K562 (cell line): Measurements from ENCODE around the gene TRIP10. TPM values are rescaled to one million over a fixed set of nuclear protein-coding genes. Genes with fewer than 3 reads are reported as not detected.

ENCODE experiments used
- ATAC-seq: fragments of 200-7000 bp; cut with Tn5 transposase; 3 replicates; pipeline ENCODE4 v1.9.1; 2020; ENCODE audit warnings: moderate library complexity
- BruUV-seq: library from RNA; stranded (reverse); fragments of 400-500 nt; replicated peaks from 2 replicates; lab custom pipeline; 2021; lab: Mats Ljungman, UMichigan
- CTCF ChIA-PET: fragments of 300-600 bp; formaldehyde crosslinking; extraction: SDS; loops from one replicate; lab custom pipeline; 2021; ENCODE audit warnings: low intra/inter-chr PET ratio; lab: Yijun Ruan, JAX
- POLR2A ChIA-PET: fragments of 300-600, 350-650 bp; sonication (Branson Sonifier 250); formaldehyde crosslinking; extraction: SDS; loops from one replicate; lab custom pipeline; 2021; ENCODE audit warnings: antibody characterized with exemption, inconsistent platforms; lab: Yijun Ruan, JAX
- DNase-seq, 4 experiments: peaks; one replicate each; pipeline versions ENCODE4 v3.0.0 to v3.0.0-alpha.2; 2011 to 2018; ENCODE audit warnings: low spot score in 3 of 4, mixed read lengths in 3 of 4; ENCODE audit errors: extremely low read depth in 1 of 4
- FAIRE-seq: peaks from 2 replicates; lab custom pipeline; 2011; peaks lifted over from hg19 to GRCh38; lab: Jason Lieb, UNC
- H2AFZ ChIP-seq: 2 replicates; pipeline ENCODE4 v1.6.0; 2011; ENCODE audit warnings: low read depth, low read length, control low read depth, inconsistent platforms
- H3K27ac ChIP-seq: fragments of 200-600 bp; 3 replicates; pipeline ENCODE4 v1.8.0; 2011; ENCODE audit warnings: low read depth, mild to moderate bottlenecking, control low read depth, inconsistent platforms, low read length, moderate library complexity, mixed read lengths; ENCODE audit errors: extremely low read depth
- H3K27me3 ChIP-seq, 2 experiments: fragments of 300-600 bp in 1 of 2; 2 replicates in 1 of 2; 3 replicates in 1 of 2; pipeline versions ENCODE4 v1.6.0 to v1.8.0; 2011; ENCODE audit warnings: inconsistent platforms in 2 of 2, low read length in 2 of 2, mild to moderate bottlenecking in 1 of 2, mixed read lengths in 1 of 2, moderate library complexity in 1 of 2; ENCODE audit not compliant: control insufficient read depth in 2 of 2, insufficient read depth in 2 of 2
- H3K36me3 ChIP-seq: fragments of 300-600 bp; 3 replicates; pipeline ENCODE4 v1.8.0; 2011; ENCODE audit warnings: mild to moderate bottlenecking, low read length, inconsistent platforms; ENCODE audit not compliant: control insufficient read depth, insufficient read depth
- H3K4me1 ChIP-seq, 2 experiments: fragments of 200-600 bp in 1 of 2; replicated peaks in 1 of 2; 2 replicates in 1 of 2; 3 replicates in 1 of 2; pipeline versions ENCODE4 v1.5.1 to v1.8.0; 2011; ENCODE audit warnings: inconsistent platforms in 2 of 2, low read length in 2 of 2, mild to moderate bottlenecking in 1 of 2, mixed read lengths in 1 of 2, moderate library complexity in 1 of 2; ENCODE audit not compliant: control insufficient read depth in 2 of 2, insufficient read depth in 2 of 2
- H3K4me2 ChIP-seq: 2 replicates; pipeline ENCODE4 v1.6.1; 2011; ENCODE audit warnings: low read length, control low read depth, inconsistent platforms, mixed read lengths; ENCODE audit not compliant: insufficient read depth
- H3K4me3 ChIP-seq: fragments of 200-600 bp; sonication (generic), shearing (Covaris generic); 2 replicates; pipeline ENCODE4 v1.5.1; 2016; ENCODE audit warnings: control low read depth, inconsistent platforms
- H3K79me2 ChIP-seq: fragments of 200-600 bp; 3 replicates; pipeline ENCODE4 v1.8.0; 2011; ENCODE audit warnings: low read length, inconsistent platforms; ENCODE audit not compliant: control insufficient read depth, insufficient read depth
- H3K9ac ChIP-seq, 2 experiments: 2 replicates each; pipeline versions ENCODE4 v1.6.0 to v1.6.1; 2011; ENCODE audit warnings: low read depth in 2 of 2, low read length in 2 of 2, control low read depth in 1 of 2, inconsistent platforms in 1 of 2, mild to moderate bottlenecking in 1 of 2, mixed read lengths in 1 of 2; ENCODE audit not compliant: insufficient read depth in 1 of 2
- H3K9me1 ChIP-seq: one replicate; pipeline ENCODE4 v1.6.0; 2011; ENCODE audit warnings: inconsistent platforms, mild to moderate bottlenecking, low read length, moderate library complexity; ENCODE audit not compliant: control insufficient read depth, insufficient read depth
- H3K9me3 ChIP-seq: replicated peaks from 2 replicates; pipeline ENCODE4 v1.5.1; 2011; ENCODE audit warnings: low read depth, low read length, inconsistent platforms; ENCODE audit not compliant: control insufficient read depth, insufficient read depth
- H4K20me1 ChIP-seq: replicated peaks from 2 replicates; pipeline ENCODE4 v1.6.1; 2011; ENCODE audit warnings: low read length, inconsistent platforms, mixed read lengths; ENCODE audit not compliant: control insufficient read depth, insufficient read depth
- ATF1 ChIP-seq, 2 experiments: fragments of 450-650 bp in 1 of 2; IDR thresholded peaks; 2 replicates each; pipeline ENCODE4 v1.6.1; 2016; ENCODE audit warnings: missing compliant biosample characterization in 1 of 2, missing genetic modification characterization in 1 of 2
- CCNT2 ChIP-seq: IDR thresholded peaks from 2 replicates; pipeline ENCODE4 v1.6.1; 2011; ENCODE audit warnings: borderline replicate concordance, low read depth, mild to moderate bottlenecking, moderate library complexity, mixed read lengths, low read length; ENCODE audit not compliant: insufficient read length; ENCODE audit errors: extremely low read depth
- CREB1 ChIP-seq, 2 experiments: sonication (generic) in 1 of 2; formaldehyde crosslinking in 1 of 2; IDR thresholded peaks; 2 replicates each; pipeline versions ENCODE4 v1.6.1 to v1.8.0; 2012 to 2022; ENCODE audit warnings: inconsistent platforms in 1 of 2, mild to moderate bottlenecking in 1 of 2, missing genetic modification reagents in 1 of 2, moderate library complexity in 1 of 2
- CREB5 ChIP-seq: fragments of 250-450 bp; sonication (Bioruptor Pico); IDR thresholded peaks from 2 replicates; pipeline ENCODE4 v1.5.0; 2020; ENCODE audit warnings: mild to moderate bottlenecking
- JUND ChIP-seq, 2 experiments: IDR thresholded peaks; 2 replicates in 1 of 2; 3 replicates in 1 of 2; pipeline ENCODE4 v1.6.1; 2011; ENCODE audit warnings: borderline replicate concordance in 2 of 2, low read depth in 2 of 2, low read length in 2 of 2, improper control_type of control experiment in 1 of 2, missing biosample characterization in 1 of 2, missing genetic modification characterization in 1 of 2, missing genetic modification reagents in 1 of 2
- KDM1A ChIP-seq, 2 experiments: fragments of 450-650 bp; IDR thresholded peaks; 2 replicates each; pipeline ENCODE4 v1.6.1; 2016; ENCODE audit warnings: mild to moderate bottlenecking in 2 of 2
- KDM5B ChIP-seq: fragments of 200-600 bp; sonication (generic); IDR thresholded peaks from 2 replicates; pipeline ENCODE4 v1.6.1; 2012; ENCODE audit warnings: low read depth, mild to moderate bottlenecking, moderate library complexity, low read length, control low read depth, inconsistent platforms; ENCODE audit not compliant: insufficient replicate concordance
- MEIS2 ChIP-seq: fragments of 450-650 bp; IDR thresholded peaks from 2 replicates; pipeline ENCODE4 v1.6.1; 2014; ENCODE audit warnings: mild to moderate bottlenecking; ENCODE audit not compliant: partially characterized antibody
- POLR2G ChIP-seq: fragments of 200-400 bp; formaldehyde crosslinking; IDR thresholded peaks from 2 replicates; pipeline ENCODE4 v1.6.1; 2017; ENCODE audit warnings: low read depth, mild to moderate bottlenecking, antibody characterized with exemption, low read length, moderate library complexity
- RBFOX2 ChIP-seq: fragments of 200-400 bp; formaldehyde crosslinking; IDR thresholded peaks from 2 replicates; pipeline ENCODE4 v1.6.1; 2017; ENCODE audit warnings: low read depth, mild to moderate bottlenecking, low read length, moderate library complexity
- SAFB ChIP-seq: fragments of 200-400 bp; formaldehyde crosslinking; IDR thresholded peaks from 2 replicates; pipeline ENCODE4 v1.6.1; 2017; ENCODE audit warnings: low read depth, low read length, borderline replicate concordance
- TAF1 ChIP-seq: IDR thresholded peaks from 2 replicates; pipeline ENCODE4 v1.6.1; 2011; ENCODE audit warnings: mild to moderate bottlenecking, low read length, moderate library complexity; ENCODE audit not compliant: insufficient read depth, control insufficient read depth, severe bottlenecking; ENCODE audit errors: extremely low read depth
- ZBTB7A ChIP-seq: IDR thresholded peaks from 2 replicates; pipeline ENCODE4 v1.6.1; 2011; ENCODE audit warnings: low read depth, mild to moderate bottlenecking, low read length, moderate library complexity, borderline replicate concordance; ENCODE audit not compliant: control insufficient read depth
- ZBTB9 ChIP-seq: fragments of 450-650 bp; formaldehyde crosslinking; IDR thresholded peaks from 2 replicates; pipeline ENCODE4 v1.4.0; 2020; ENCODE audit warnings: mild to moderate bottlenecking, moderate library complexity
- WGBS: fragments of 100-300 bp; shearing (Covaris generic); methylation state at CpG from one replicate; pipeline ENCODE4 v1.1.6; 2016; ENCODE audit warnings: low coverage, mixed read lengths; ENCODE audit not compliant: insufficient coverage; ENCODE audit errors: missing lambda C conversion rate; 5-methylcytosine and 5-hydroxymethylcytosine counted together
- in situ Hi-C: fragments of 300-500 bp; cut with MboI; formaldehyde crosslinking; loops from 4 replicates; pipeline ENCODE4 v1.15.0; 2018; ENCODE audit warnings: inconsistent platforms, mixed read lengths
- intact Hi-C: fragments of 100-400 bp; cut with micrococcal nuclease; formaldehyde crosslinking; loops from 2 replicates; pipeline ENCODE4 v1.14.2; 2022
- polyA plus RNA-seq, 8 experiments: library from polyadenylated mRNA; depleted of rRNA in 4 of 8; stranded (reverse) in 5 of 8; unstranded in 3 of 8; fragments of >200 nt; fragmentation: Nextera tagmentation in 2 of 8; fragmentation: Illumina TruSeq in 1 of 8; extraction: Ambion mirVana in 2 of 8; extraction: Trizol in 1 of 8; gene quantifications; 2 replicates each; pipeline versions ENCODE4 v1.2.1 to v1.2.3, GENCODE V29; 2011 to 2014; ENCODE audit warnings: inconsistent platforms in 1 of 8, missing spikeins in 1 of 8
- total RNA-seq, 7 experiments: library from RNA; depleted of rRNA in 6 of 7; stranded (reverse); fragments of >200 nt in 6 of 7; fragmentation: Illumina TruSeq in 2 of 7; extraction: Trizol in 2 of 7; gene quantifications; 2 replicates each; pipeline versions ENCODE4 v1.2.1 to v1.2.3, GENCODE V29; 2011 to 2021; ENCODE audit warnings: low replicate concordance in 1 of 7

The TRIP10 gene
- total and polyA plus RNA-seq, 9 of the 15 experiments (the other 6 are each of a cell fraction or from before 2014, with no cell fraction given), result 1.2 to 66.8 (median 36.1) TPM

GRCh38 chr19:6767357-6768235 lies 28.1 kb downstream of the TRIP10 start, which contains the start of gene SH2D3A:
TSS of gene SH2D3A (minus strand) at chr19:6767435. CDS start at chr19:6763748, 3,687 bp downstream.
- peaks cover 9 to 29% of the 10 kb centered on the region in 2 experiments for H3K4me1 ChIP-seq
- H3K27me3 ChIP-seq, result no peaks in the 10 kb centered on the region
- WGBS, result 3% methylated on average over 40 of the region's 47 CpGs
- H3K9me1 ChIP-seq, result peaks cover 4% of the 10 kb centered on the region
- ATAC-seq, result peak; percentile 95
- H4K20me1 ChIP-seq, result no peaks in the 10 kb centered on the region
- peak; percentile 95 to 97 (median 96) for DNase-seq
- in situ Hi-C loops (no loop called here), intact Hi-C loops (loop anchor here (2.0 to 10.0 kb wide), 2 partner anchors 29 to 97 kb away; partner anchors contain the start of gene TRIP10)
- H3K79me2 ChIP-seq, result peaks cover 13% of the 10 kb centered on the region
- no TSS peak for BruUV-seq
- no peaks in the 10 kb centered on the region for H3K9me3 ChIP-seq
- peak within 1 kb of the TSS; percentile 67 to 93 for H3K9ac ChIP-seq
- H3K27ac ChIP-seq, result peak within 1 kb of the TSS; percentile 65
- FAIRE-seq, result peak; percentile 91
- no peaks in the 10 kb centered on the region for H3K36me3 ChIP-seq
- peak within 1 kb of the TSS; percentile 91 for H3K4me2 ChIP-seq
- ChIA-PET CTCF (no interaction called here), POLR2A (interaction anchor here (0.7 to 1.6 kb wide), 5 partner anchors 14 to 237 kb away, joined by 3 to 7 read pairs (median 5); partner anchors contain the start of gene TNFSF9)
- H3K4me3 ChIP-seq, result peak within 1 kb of the TSS; percentile 64
- H2AFZ ChIP-seq, result peak within 1 kb of the TSS; percentile 95
- TF ChIP-seq POLR2G (peak; percentile 83), TAF1 (peak; percentile 36), CREB5 (CRISPR knock-in tag) (no peak), ZBTB9 (no peak; the same call in 1 of the 2 replicates), RBFOX2 (peak; percentile 74), MEIS2 (no peak), KDM5B (peak; percentile 66), ZBTB7A (peak; percentile 91), SAFB (peak; percentile 30; the same call in 1 of the 2 replicates), CREB1 (IDR thresholded peaks at IDR 0.05) (peak; percentile 51; the same call in 1 of the 2 replicates), CREB1 (CRISPR knock-in tag; IDR thresholded peaks at IDR 0.05) (peak; percentile 55), ATF1 (CRISPR knock-in tag; IDR thresholded peaks at IDR 0.05) (no peak), ATF1 (tag; IDR thresholded peaks at IDR 0.05) (peak; percentile 92), JUND (IDR thresholded peaks at IDR 0.05; ENCODE audit: borderline replicate concordance, low read depth, low read length) (0 out of 2 replicates have a peak, but pooled peaks have one; percentile 1), JUND (tag; IDR thresholded peaks at IDR 0.05; ENCODE audit: borderline replicate concordance, low read depth, low read length) (no peak), CCNT2 (peak; percentile 42), KDM1A (IDR thresholded peaks at IDR 0.05) (peak; percentile 63 to 65; a peak in 3 of 4 replicates)
